Putamen (tissue), 1 donor: Measurements from ENCODE around the gene ZNF416.

Experiments
- DNase-seq: peaks from one replicate; pipeline ENCODE4 v3.0.0-alpha.2; 2016; ENCODE audit warnings: low spot score

ZNF416 gene

GRCh38 chr19:57578487-57579205 lies at the start of gene ZNF416:
TSS of gene ZNF416 (minus strand) at chr19:57578911. CDS start at chr19:57578704, 207 bp downstream.
- peak; percentile 99 for DNase-seq

- DNase-seq, result no peak
These were observed 44.4 kb upstream of the ZNF416 start for GRCh38 chr19:57623091-57623490.

GRCh38 chr19:57620673-57621348 lies 42.1 kb upstream of the ZNF416 start:
- no peak for DNase-seq

GRCh38 chr19:57615346-57615745 lies 36.6 kb upstream of the ZNF416 start:
- DNase-seq, result no peak

GRCh38 chr19:57613941-57614743 lies 35.4 kb upstream of the ZNF416 start, which contains the start of gene ZNF134:
TSS of gene ZNF134 (plus strand) at chr19:57614242. CDS start at chr19:57619469, 5,227 bp downstream.
- DNase-seq, result peak; percentile 88

GRCh38 chr19:57611113-57611512 lies 32.4 kb upstream of the ZNF416 start:
- no peak for DNase-seq

DNA sequence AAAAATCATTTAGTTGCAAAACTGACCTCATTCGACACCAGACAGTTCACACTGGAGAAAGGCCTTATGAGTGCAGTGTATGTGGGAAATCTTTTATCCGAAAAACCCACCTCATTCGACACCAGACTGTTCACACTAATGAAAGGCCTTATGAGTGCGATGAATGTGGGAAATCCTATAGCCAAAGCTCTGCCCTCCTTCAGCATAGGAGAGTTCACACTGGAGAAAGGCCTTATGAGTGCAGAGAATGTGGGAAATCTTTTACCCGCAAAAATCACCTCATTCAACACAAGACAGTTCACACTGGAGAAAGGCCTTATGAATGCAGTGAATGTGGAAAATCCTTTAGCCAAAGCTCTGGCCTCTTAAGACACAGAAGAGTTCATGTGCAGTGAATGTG lies 28.2 kb upstream of the ZNF416 start:
- DNase-seq, result no peak

DNA sequence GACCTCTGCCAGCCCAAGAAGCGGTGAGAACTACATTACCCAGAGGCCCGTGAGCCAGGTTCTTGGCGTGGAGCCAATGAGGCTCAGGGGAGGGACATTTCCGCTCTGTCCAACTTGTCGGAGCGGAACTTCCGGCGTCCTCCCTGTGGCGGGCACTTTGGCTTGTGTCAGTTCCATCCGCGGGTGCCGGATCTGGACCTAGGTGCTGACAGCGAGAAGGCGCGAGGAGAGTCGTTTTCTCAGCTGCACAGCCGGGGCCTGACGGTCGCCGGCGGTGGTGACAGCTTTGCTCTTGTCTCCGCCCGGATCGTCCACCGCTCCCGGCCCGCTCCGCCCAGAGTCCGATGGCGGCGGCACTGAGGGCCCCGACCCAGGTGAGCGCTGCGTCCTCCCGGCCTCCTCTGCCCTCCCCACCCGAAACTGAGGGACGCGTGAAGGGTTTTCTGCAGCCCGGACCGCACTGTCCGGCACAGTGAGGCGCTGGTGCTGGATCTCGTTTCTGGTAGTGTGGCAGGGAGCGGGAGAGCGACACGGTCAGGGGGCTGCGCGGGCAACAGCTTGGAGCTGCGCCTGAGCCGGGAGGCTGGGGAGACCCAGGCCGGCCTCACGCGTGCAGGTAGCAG lies 21.2 kb upstream of the ZNF416 start, which contains the start of gene ZNF530:
Gene ZNF530, plus strand, starts transcription at position 125 of the 623 bp plus-strand sequence. CDS start 4,461 bp downstream, outside the sequence.
- DNase-seq, result peak; percentile 94

DNA sequence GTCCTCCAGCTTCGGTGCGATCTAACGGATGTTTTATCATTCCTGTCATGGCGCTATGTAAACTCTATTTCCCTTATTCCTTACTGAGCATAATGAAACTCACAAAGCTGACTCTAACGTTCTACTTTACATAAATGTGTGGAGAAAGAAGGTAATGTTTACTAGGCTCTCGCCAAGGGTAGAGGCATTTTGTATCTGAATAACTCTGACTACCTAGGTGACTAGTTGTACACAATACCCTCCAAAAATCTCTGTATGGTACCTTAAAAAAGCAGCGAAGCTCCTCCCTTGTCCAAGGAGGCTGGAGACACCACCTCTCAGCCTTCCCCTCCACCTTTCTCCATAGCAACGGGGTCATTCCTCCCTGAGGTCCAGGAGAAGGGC lies 20.7 kb upstream of the ZNF416 start:
- DNase-seq, result no peak

DNA sequence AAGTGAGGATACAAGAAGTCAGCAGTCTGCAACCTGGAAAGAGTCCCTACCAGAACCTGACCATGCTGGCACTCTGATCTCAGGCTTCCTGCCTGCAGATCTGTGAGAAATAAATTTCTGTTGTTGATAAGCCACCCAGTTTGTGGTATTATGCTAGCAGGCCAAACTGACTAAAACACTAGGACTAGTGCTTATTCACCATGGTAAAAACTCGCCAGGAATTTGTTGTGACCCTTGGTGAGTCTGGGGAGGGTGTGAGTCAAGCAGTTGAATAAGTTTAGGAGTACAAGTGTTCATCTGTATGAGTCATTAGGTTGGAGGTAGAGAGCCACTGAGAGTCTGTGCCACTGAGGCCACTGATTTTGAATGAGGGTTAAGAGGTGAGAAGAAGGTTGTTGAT lies 8.8 kb upstream of the ZNF416 start:
- no peak for DNase-seq

DNA sequence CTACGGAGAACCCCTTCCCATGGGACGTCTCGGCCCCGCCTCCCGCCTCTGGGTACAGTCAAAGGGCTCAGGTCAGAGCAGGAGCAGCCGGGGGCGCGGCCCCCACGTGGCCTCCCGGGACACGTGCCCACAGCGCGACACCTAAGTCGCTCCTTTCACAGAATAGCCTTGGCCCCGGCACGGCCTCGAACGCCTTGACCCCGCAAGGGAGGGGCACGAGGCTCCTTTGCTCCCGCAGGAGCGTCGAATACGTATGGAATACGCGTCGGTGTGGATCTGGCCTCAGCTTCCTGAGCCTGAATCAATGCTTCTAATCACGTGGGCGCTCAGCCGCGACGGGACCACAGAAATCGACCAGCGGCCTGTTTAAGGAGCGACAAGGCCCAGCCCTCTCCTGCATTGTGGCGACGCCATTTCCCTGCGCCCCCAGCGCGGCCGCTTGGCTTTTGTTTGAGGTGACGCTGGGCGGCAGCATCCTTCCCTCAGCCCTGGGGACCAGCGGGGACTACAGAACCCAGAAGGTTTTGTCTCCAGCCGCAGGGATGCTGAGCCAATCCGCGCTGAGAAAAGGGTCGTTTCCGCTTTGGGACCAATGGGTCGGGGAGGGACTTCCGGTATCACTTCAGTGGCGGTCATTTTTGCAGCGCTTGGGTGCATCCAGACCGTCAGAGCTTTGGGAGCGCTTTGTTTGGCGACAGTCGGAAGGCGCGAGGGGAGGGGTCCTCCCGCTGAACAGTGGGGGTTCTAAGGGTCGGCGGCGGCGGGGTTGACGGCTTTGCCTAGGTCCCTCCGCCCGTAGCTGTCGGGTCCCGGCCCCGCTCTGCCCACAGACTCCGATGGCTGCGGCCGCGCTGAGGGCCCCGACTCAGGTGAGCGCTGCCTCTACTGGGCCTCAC lies 5.1 kb upstream of the ZNF416 start, which contains the start of gene ZIK1:
Gene ZIK1, plus strand, starts transcription at position 625 of the 896 bp plus-strand sequence. Its CDS starts 212 bp downstream, at position 837.
- peak; percentile 97 for DNase-seq

GRCh38 chr19:57583104-57583520 lies 4.4 kb upstream of the ZNF416 start:
- no peak for DNase-seq

DNA sequence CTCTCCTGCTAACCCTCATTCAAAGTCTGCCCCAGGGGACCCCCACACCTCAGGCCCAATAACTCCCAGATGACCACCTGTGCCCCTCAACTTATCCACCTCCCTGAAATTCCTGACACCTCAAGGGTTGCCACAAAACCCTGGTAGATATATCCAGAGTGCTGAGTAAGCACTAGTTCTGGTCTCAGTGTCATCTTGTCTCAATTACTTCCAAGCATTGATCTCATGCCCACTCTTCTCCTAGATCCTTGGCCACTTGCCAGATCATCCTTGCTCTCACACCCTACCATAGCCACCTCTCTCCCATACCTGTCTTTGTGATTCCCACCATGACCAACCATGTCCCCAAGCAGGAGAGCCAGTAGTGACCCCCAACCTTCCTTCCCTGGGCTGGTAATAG lies 2.0 kb downstream of the ZNF416 start:
- no peak for DNase-seq

DNA sequence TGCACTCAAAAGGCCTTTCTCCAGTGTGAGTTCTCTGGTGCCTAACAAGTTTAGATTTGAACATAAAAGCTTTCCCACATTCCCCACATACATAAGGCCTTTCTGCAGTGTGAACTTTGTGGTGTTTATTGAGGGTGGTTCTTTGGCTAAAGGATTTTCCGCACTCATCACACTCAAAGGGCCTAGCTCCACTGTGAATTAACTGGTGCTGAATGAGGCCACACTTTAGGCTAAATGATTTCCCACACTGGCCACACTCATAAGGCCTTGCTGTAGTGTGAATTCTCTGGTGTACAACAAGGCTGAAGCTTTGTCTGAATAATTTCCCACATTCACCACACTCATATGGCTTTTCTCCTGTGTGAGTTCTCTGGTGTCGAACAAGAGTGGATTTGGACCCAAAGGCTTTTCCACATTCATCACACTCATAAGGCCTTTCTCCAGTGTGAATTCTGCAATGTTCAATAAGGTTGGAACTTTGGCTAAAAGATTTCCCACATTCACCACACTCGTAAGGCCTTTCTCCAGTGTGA lies 6.2 kb downstream of the ZNF416 start:
- no peak for DNase-seq

DNA sequence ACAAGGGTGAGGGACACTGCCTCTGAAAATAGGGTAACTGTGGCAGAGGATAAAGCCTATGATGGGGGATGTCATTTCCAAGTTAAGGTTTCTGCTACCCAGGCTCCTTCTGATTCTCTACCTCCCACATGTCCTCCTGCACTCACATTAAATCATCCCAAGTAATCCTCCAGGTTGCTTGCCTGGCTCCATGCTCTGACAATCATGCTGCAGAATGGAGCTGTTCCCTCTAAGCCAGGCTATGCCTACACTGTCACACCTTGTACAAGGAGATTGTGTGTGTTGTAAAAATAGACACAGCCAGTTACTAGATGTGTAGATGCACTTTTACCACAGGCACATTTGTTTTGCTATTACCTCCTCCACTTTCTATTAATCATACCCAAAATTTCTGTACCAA lies 8.0 kb downstream of the ZNF416 start:
- peak; percentile 78 for DNase-seq

DNA sequence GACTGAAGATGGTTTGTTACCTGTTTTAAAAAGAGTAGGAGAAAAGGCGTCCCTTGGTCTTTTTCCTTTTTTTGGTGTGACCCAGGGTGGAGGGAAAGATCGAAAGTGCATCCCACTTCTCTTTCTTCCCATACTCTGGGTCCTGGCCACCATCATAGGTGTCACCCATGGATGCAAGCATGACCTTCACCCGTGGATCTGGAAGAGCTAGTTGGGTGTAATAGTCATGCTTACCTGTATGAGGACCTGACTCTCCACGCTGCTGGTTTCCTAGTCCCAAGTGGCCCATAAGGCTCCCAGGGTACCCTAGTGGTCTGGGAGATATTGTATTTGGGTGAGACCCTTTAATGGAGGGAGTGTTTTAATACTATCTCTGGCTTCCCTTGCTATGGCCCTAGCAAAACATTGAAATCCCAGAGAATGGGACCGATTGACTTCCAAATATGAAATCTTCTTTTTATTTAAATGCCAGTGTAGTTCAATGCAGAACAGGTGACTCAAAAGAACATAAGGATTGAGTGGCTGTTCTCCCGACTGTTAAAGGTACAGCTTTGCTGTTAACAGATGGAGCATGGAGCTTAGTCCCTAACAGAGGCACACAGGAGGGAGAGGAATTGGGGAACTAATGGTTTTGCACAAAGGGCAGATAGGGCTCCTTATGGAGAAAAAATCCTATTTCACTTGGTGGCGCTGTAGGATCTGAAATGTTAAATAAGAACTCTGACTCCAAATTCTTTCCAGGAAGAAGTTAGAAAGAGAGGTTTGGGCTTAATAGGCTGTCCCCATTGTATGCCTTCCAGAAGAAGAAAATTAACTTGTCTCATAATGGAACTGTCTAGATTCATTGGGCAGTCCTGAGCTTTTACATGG lies 12.1 kb downstream of the ZNF416 start:
- no peak for DNase-seq

DNA sequence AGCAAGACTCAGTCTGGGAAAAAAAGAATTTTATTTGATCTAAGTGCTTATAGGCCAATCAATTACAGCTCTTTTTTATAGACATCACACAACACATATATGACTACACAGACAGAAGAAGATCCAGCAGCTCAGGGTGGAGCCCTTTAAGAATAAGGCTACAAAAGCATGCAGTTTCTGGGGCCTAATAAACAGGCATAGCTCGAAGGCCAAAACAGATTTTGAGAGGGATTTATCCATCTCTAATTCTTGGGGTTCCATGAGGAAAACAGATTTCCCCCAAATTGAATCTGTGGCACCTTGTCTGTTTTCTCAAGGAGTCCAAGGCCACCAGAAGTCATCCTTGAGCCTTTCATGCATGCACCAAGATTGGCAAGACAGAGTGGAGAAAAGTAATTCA lies 15.2 kb downstream of the ZNF416 start:
- DNase-seq, result no peak

DNA sequence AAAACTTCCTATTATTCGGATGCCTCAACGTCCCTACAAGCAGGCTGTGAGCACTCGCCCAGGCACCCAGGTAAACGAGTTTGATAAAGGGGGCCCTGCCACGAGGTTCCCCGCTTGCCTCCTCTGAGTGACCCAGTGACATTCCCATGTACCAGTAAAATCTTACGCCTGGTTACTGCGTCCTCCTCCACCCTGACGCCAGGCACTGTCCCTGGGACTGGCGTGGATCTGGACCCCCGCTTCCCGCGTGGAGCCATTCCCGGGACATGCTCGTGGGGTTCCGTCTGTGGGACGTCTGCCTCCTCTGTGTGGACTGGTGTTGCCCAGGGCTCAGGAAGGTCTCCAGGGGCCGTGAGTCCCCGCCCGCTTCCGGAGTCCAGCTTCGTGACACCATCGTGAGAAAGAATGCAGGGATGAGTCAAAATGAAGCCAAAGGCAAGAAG lies 18.6 kb downstream of the ZNF416 start:
- DNase-seq, result no peak

DNA sequence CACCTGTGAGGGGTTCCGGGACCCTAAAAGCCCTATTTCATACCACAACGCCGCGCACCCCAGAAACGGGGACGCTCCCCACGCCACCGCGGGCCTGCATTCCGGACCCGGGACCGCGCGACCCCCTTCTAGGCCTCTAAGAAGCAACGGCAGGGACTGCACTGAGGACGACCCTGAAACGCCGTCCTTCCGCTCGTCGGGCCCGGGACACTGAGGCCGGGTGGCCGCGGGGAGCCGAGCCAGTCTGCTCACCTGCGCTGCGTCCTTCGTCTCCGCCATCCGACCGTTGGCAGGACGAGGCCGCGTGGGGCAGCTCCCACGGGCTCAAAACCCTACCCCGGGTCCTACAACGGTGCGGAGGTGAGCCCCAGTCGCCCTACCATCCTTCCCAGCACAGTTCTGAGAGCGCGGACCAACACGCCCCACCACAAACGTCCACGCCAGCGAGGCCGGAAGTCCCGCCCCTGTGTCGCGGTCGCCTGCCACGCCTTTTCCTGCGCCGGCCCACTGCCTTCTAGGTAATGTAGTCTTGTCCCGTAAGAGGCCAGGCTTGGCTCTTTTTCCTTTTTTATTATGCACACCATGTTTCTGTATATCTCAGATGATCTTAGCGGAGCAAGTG lies 19.2 kb downstream of the ZNF416 start, which contains the start of gene ZNF550:
Gene ZNF550, minus strand, starts transcription at position 460 of the 622 bp plus-strand sequence. Its CDS starts 181 bp downstream, at position 279.
- peak; percentile 86 for DNase-seq
